H9 (cell line): ENCODE measurements around the gene EPB41. TPM values are rescaled to one million over a fixed set of nuclear protein-coding genes. Genes with fewer than 3 reads are reported as not detected.

Experiments
- DNase-seq: peaks from one replicate; pipeline ENCODE4 v3.0.0-alpha.2; 2017
- H2AFZ ChIP-seq: one replicate; pipeline ENCODE4 v1.6.1; 2013; ENCODE audit warnings: mild to moderate bottlenecking, low read length, control low read depth, moderate library complexity
- H2AK5ac ChIP-seq: 2 replicates; pipeline ENCODE4 v1.6.1; 2013; ENCODE audit warnings: low read length, control low read depth, mixed read lengths; ENCODE audit not compliant: insufficient read length
- H2BK120ac ChIP-seq: one replicate; pipeline ENCODE4 v1.6.1; 2013; ENCODE audit warnings: low read depth, mild to moderate bottlenecking, low read length, control low read depth, inconsistent platforms; ENCODE audit not compliant: poor library complexity, severe bottlenecking
- H2BK12ac ChIP-seq: 2 replicates; pipeline ENCODE4 v1.6.1; 2013; ENCODE audit warnings: low read length, control low read depth, mixed read lengths, low read depth; ENCODE audit not compliant: insufficient read length
- H2BK15ac ChIP-seq: 2 replicates; pipeline ENCODE4 v1.6.1; 2013; ENCODE audit warnings: low read depth, low read length, control low read depth
- H2BK20ac ChIP-seq: one replicate; pipeline ENCODE4 v1.6.1; 2013; ENCODE audit warnings: low read depth, mild to moderate bottlenecking, low read length, control low read depth, inconsistent platforms; ENCODE audit not compliant: poor library complexity, severe bottlenecking
- H2BK5ac ChIP-seq: 2 replicates; pipeline ENCODE4 v1.6.1; 2013; ENCODE audit warnings: low read length, control low read depth, mixed read lengths; ENCODE audit not compliant: insufficient read length
- H3K14ac ChIP-seq: 2 replicates; pipeline ENCODE4 v1.6.1; 2013; ENCODE audit warnings: low read length, control low read depth; ENCODE audit not compliant: insufficient read depth
- H3K18ac ChIP-seq: 2 replicates; pipeline ENCODE4 v1.6.1; 2013; ENCODE audit warnings: low read depth, mild to moderate bottlenecking, mixed read lengths, low read length, control low read depth; ENCODE audit not compliant: insufficient read length
- H3K23ac ChIP-seq: 2 replicates; pipeline ENCODE4 v1.6.1; 2013; ENCODE audit warnings: low read length, control low read depth, mixed read lengths, low read depth; ENCODE audit not compliant: insufficient read length
- H3K23me2 ChIP-seq: 2 replicates; pipeline ENCODE4 v1.6.1; 2013; ENCODE audit warnings: low read depth, mild to moderate bottlenecking, mixed read lengths, low read length, control low read depth; ENCODE audit not compliant: insufficient read length, poor library complexity, severe bottlenecking
- H3K27ac ChIP-seq: 2 replicates; pipeline ENCODE4 v1.5.1; 2013; ENCODE audit warnings: low read length, control low read depth, mixed read lengths, low read depth; ENCODE audit not compliant: insufficient read length
- H3K27me3 ChIP-seq: 2 replicates; pipeline ENCODE4 v1.6.1; 2013; ENCODE audit warnings: low read length, control low read depth, inconsistent platforms; ENCODE audit not compliant: insufficient read depth
- H3K4ac ChIP-seq: 2 replicates; pipeline ENCODE4 v1.6.1; 2013; ENCODE audit warnings: low read depth, mild to moderate bottlenecking, control low read depth, inconsistent platforms, low read length, moderate library complexity
- H3K4me1 ChIP-seq: 2 replicates; pipeline ENCODE4 v1.6.1; 2013; ENCODE audit warnings: low read length, control low read depth, inconsistent platforms; ENCODE audit not compliant: insufficient read depth
- H3K4me2 ChIP-seq: 2 replicates; pipeline ENCODE4 v1.6.1; 2013; ENCODE audit warnings: low read length, control low read depth, mixed read lengths; ENCODE audit not compliant: insufficient read length, insufficient read depth
- H3K56ac ChIP-seq: 2 replicates; pipeline ENCODE4 v1.6.1; 2013; ENCODE audit warnings: low read depth, mild to moderate bottlenecking, mixed read lengths, low read length, control low read depth; ENCODE audit not compliant: insufficient read length
- H3K79me1 ChIP-seq: 2 replicates; pipeline ENCODE4 v1.6.1; 2013; ENCODE audit warnings: low read depth, mild to moderate bottlenecking, moderate library complexity, low read length, control low read depth, inconsistent platforms; ENCODE audit not compliant: insufficient read depth, poor library complexity, severe bottlenecking
- H3K79me2 ChIP-seq: 2 replicates; pipeline ENCODE4 v1.6.1; 2013; ENCODE audit warnings: low read length, control low read depth, inconsistent platforms; ENCODE audit not compliant: insufficient read depth
- H3K9ac ChIP-seq: 2 replicates; pipeline ENCODE4 v1.6.1; 2013; ENCODE audit warnings: low read length, control low read depth, mixed read lengths; ENCODE audit not compliant: insufficient read length; ENCODE audit errors: extremely low read depth
- H3K9me3 ChIP-seq: one replicate; pipeline ENCODE4 v1.6.1; 2013; ENCODE audit warnings: low read depth, low read length, inconsistent platforms; ENCODE audit not compliant: control insufficient read depth
- H3T11ph ChIP-seq: one replicate; pipeline ENCODE4 v1.6.1; 2013; ENCODE audit warnings: mild to moderate bottlenecking, low read length, control low read depth, inconsistent platforms
- H4K20me1 ChIP-seq: one replicate; pipeline ENCODE4 v1.6.1; 2013; ENCODE audit not compliant: control insufficient read depth, insufficient read length, insufficient read depth
- H4K5ac ChIP-seq: 2 replicates; pipeline ENCODE4 v1.6.1; 2013; ENCODE audit warnings: low read depth, mild to moderate bottlenecking, mixed read lengths, low read length, control low read depth; ENCODE audit not compliant: insufficient read length
- H4K8ac ChIP-seq: replicated peaks from 2 replicates; pipeline ENCODE4 v1.6.1; 2013; ENCODE audit warnings: low read length, control low read depth, mixed read lengths, low read depth; ENCODE audit not compliant: insufficient read length
- H4K91ac ChIP-seq: 2 replicates; pipeline ENCODE4 v1.6.1; 2013; ENCODE audit warnings: low read depth, mild to moderate bottlenecking, moderate library complexity, mixed read lengths, low read length, control low read depth; ENCODE audit not compliant: insufficient read length
- H3K27ac Mint-ChIP-seq, 3 experiments: 2 replicates in 2 of 3; 3 replicates in 1 of 3; pipeline ENCODE4 v1.8.0; 2020 to 2021; ENCODE audit warnings: mixed read lengths in 3 of 3, mild to moderate bottlenecking in 1 of 3, moderate library complexity in 1 of 3
- H3K27me3 Mint-ChIP-seq: 2 replicates; pipeline ENCODE4 v1.8.0; 2021; ENCODE audit warnings: low read depth, mild to moderate bottlenecking, moderate library complexity, mixed read lengths
- H3K36me3 Mint-ChIP-seq, 3 experiments: 2 replicates in 2 of 3; 3 replicates in 1 of 3; pipeline ENCODE4 v1.8.0; 2020 to 2021; ENCODE audit warnings: low read depth in 3 of 3, mixed read lengths in 3 of 3; ENCODE audit not compliant: insufficient read depth in 1 of 3
- H3K4me1 Mint-ChIP-seq, 2 experiments: 2 replicates each; pipeline ENCODE4 v1.8.0; 2020; ENCODE audit warnings: mixed read lengths in 2 of 2
- H3K4me3 Mint-ChIP-seq, 2 experiments: 2 replicates in 1 of 2; 3 replicates in 1 of 2; pipeline ENCODE4 v1.8.0; 2020 to 2021; ENCODE audit warnings: mild to moderate bottlenecking in 2 of 2, mixed read lengths in 2 of 2, moderate library complexity in 1 of 2
- H3K9me3 Mint-ChIP-seq, 2 experiments: 2 replicates in 1 of 2; 3 replicates in 1 of 2; pipeline ENCODE4 v1.8.0; 2020; ENCODE audit warnings: mild to moderate bottlenecking in 2 of 2, mixed read lengths in 2 of 2, moderate library complexity in 1 of 2
- WGBS: extraction: QIAGEN DNeasy Blood & Tissue Kit; methylation state at CpG from one replicate; pipeline ENCODE4 v1.1.7; 2013; ENCODE audit warnings: missing lambda C conversion rate, low lambda C conversion rate, mixed read lengths; ENCODE audit not compliant: insufficient read length; ENCODE audit errors: extremely low coverage; 5-methylcytosine and 5-hydroxymethylcytosine counted together
- total RNA-seq: library from RNA; stranded (reverse); gene quantifications from 2 replicates; pipeline ENCODE4 v1.2.1, GENCODE V29; 2021
- TF ChIP-seq, protein P1 (sequence below): fragments of 200-600 bp; sonication (generic); conservative IDR thresholded peaks from 3 replicates; pipeline ENCODE4 v1.8.0; 2021; ENCODE audit warnings: antibody characterized with exemption, mild to moderate bottlenecking

EPB41 gene
- total RNA-seq, 1 experiment from 2014 or later, result 75.4 TPM

- Histone ChIP-seq H3K18ac (no peak overlapping the region), H3K27ac (no peak overlapping the region), H3K9me3 (no peaks in the 10 kb centered on the region), H4K5ac (no peak overlapping the region), H3K79me1 (no peaks in the 10 kb centered on the region), H3K27me3 (no peaks in the 10 kb centered on the region), H3K56ac (no peak overlapping the region), H3K4me2 (no peak overlapping the region), H3K4ac (no peak overlapping the region), H4K91ac (no peak overlapping the region), H2AFZ (no peak overlapping the region), H2BK5ac (no peak overlapping the region), H3K23ac (no peak overlapping the region), H2BK12ac (no peak overlapping the region), H3K4me1 (no peaks in the 10 kb centered on the region), H2BK15ac (no peak overlapping the region), H3T11ph (no peak overlapping the region), H3K9ac (no peak overlapping the region), H3K23me2 (no peaks in the 10 kb centered on the region), H4K8ac (no peak overlapping the region), H2AK5ac (no peak overlapping the region), H2BK120ac (no peak overlapping the region), H3K14ac (no peak overlapping the region), H4K20me1 (no peaks in the 10 kb centered on the region), H3K79me2 (no peaks in the 10 kb centered on the region), H2BK20ac (no peak overlapping the region)
- no CpG with 5 or more reads among the region's 1 CpG for WGBS
- H3K9me3 Mint-ChIP-seq, result peaks cover 0 to 6% of the 10 kb centered on the region in 2 experiments; a peak in 1 of 5 replicates
- H3K36me3 Mint-ChIP-seq, result peaks cover 19 to 33% (median 20%) of the 10 kb centered on the region in 3 experiments; a peak in 6 of 7 replicates
- H3K4me3 Mint-ChIP-seq, result no peak overlapping the region
- no peaks in the 10 kb centered on the region for H3K27me3 Mint-ChIP-seq
- peaks cover 9 to 11% of the 10 kb centered on the region in 2 experiments for H3K4me1 Mint-ChIP-seq
- H3K27ac Mint-ChIP-seq, result no peak overlapping the region
- TF ChIP-seq, protein P1, sequence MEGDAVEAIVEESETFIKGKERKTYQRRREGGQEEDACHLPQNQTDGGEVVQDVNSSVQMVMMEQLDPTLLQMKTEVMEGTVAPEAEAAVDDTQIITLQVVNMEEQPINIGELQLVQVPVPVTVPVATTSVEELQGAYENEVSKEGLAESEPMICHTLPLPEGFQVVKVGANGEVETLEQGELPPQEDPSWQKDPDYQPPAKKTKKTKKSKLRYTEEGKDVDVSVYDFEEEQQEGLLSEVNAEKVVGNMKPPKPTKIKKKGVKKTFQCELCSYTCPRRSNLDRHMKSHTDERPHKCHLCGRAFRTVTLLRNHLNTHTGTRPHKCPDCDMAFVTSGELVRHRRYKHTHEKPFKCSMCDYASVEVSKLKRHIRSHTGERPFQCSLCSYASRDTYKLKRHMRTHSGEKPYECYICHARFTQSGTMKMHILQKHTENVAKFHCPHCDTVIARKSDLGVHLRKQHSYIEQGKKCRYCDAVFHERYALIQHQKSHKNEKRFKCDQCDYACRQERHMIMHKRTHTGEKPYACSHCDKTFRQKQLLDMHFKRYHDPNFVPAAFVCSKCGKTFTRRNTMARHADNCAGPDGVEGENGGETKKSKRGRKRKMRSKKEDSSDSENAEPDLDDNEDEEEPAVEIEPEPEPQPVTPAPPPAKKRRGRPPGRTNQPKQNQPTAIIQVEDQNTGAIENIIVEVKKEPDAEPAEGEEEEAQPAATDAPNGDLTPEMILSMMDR, result no peak
- DNase-seq, result no peak
Measured at GRCh38 chr1:29094954-29095353, 180.6 kb downstream of the EPB41 start.
